Measurements from ENCODE around the gene SCGB3A2. TPM values are rescaled to one million over a fixed set of nuclear protein-coding genes. Genes with fewer than 3 reads are reported as not detected.

The SCGB3A2 gene
- total and polyA plus RNA-seq, 2 of the 8 experiments (the other 6 are each of a cell fraction or from before 2014, with no cell fraction given): 47.1 to 63.6 TPM

DNA sequence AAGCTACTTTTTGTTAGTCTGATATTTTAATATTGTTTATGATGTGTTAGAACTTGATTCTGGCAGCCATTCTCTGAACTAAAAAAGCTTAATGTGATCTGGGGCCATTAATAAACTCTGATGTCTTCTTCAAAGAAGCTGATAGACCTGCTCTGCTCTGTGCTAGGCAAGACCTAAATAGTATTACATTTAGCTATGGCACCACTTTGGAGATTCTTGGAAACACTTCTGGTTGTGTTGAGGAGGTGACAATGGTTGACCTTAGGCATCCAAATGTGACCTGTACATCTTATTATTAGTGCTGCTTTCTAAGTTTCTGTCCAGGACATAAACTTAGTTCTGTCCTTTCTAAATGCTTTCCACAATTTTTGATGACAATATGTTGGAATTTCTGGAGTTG is 21.7 kb upstream of the SCGB3A2 start:
- Histone ChIP-seq H4K91ac (replicated peaks; ENCODE audit: insufficient read length, low read length) (no peak overlapping the region), H2BK15ac (ENCODE audit: low read length) (no peak overlapping the region), H3K4me3 (ENCODE audit: extremely low read depth in 1 of 4, insufficient read depth in 2 of 4, low read depth in 3 of 4, low read length in 4 of 4) (no peak overlapping the region), H3K79me2 (ENCODE audit: control insufficient read depth in 1 of 2, insufficient read depth in 2 of 2, low read length in 2 of 2) (peaks cover 0 to 5% of the 10 kb centered on the region in 2 experiments; a peak in 1 of 4 replicates), H3K4me2 (ENCODE audit: insufficient read depth in 1 of 2, low read depth in 2 of 2, low read length in 2 of 2) (no peak overlapping the region), H2BK20ac (ENCODE audit: low read length) (no peak overlapping the region), H3K9me3 (ENCODE audit: insufficient read depth in 2 of 2, low read depth in 1 of 2, low read length in 1 of 2) (no peaks in the 10 kb centered on the region), H3K27me3 (replicated peaks in 1 of 4; ENCODE audit: control insufficient read depth in 3 of 4, extremely low read depth in 1 of 4, insufficient read depth in 3 of 4, low read length in 3 of 4) (peaks cover 0 to 2% (median 0%) of the 10 kb centered on the region in 4 experiments; a peak in 1 of 7 replicates), H3K18ac (ENCODE audit: extremely low read depth, low read length) (no peak overlapping the region), H3K4me1 (replicated peaks in 1 of 4; ENCODE audit: control insufficient read depth in 3 of 4, insufficient read depth in 4 of 4, low read length in 3 of 4) (peaks cover 2 to 12% (median 12%) of the 10 kb centered on the region in 4 experiments; a peak in 5 of 7 replicates), H3K14ac (ENCODE audit: insufficient read length) (no peak overlapping the region), H3K23me2 (ENCODE audit: low read depth, low read length) (no peaks in the 10 kb centered on the region), H3K27ac (ENCODE audit: low read depth, low read length) (no peak overlapping the region), H2BK12ac (ENCODE audit: low read depth, low read length) (no peak overlapping the region), H2BK5ac (ENCODE audit: low read depth, low read length) (no peak overlapping the region), H3K56ac (replicated peaks; ENCODE audit: insufficient read length, low read depth, low read length) (no peak overlapping the region), H4K20me1 (replicated peaks in 1 of 2; ENCODE audit: control insufficient read depth in 1 of 2, insufficient read depth in 2 of 2, low read length in 2 of 2) (no peaks in the 10 kb centered on the region), H3K9ac (replicated peaks in 1 of 4; ENCODE audit: extremely low read depth in 1 of 4, low read depth in 3 of 4, low read length in 3 of 4) (no peak overlapping the region), H2AK5ac (ENCODE audit: low read depth, low read length) (no peak overlapping the region), H3K23ac (ENCODE audit: insufficient read length) (no peak overlapping the region), H3K36me3 (ENCODE audit: control insufficient read depth in 2 of 4, insufficient read depth in 4 of 4, low read length in 3 of 4) (peaks cover 0 to 10% (median under 1%) of the 10 kb centered on the region in 4 experiments; a peak in 1 of 8 replicates), H4K8ac (ENCODE audit: extremely low read depth, insufficient read depth, low read length) (no peak overlapping the region), H2AFZ (ENCODE audit: low read length) (no peak overlapping the region), H3K79me1 (ENCODE audit: low read depth, low read length) (no peaks in the 10 kb centered on the region), H3K4ac (replicated peaks; ENCODE audit: insufficient read length, low read depth, low read length) (no peak overlapping the region), H4K5ac (ENCODE audit: insufficient read length, low read depth, low read length) (no peak overlapping the region), H2BK120ac (replicated peaks; ENCODE audit: low read depth, low read length) (no peak overlapping the region)
- TF ChIP-seq RAD21 (IDR thresholded peaks at IDR 0.05 in 1 of 2, conservative IDR thresholded peaks at IDR 0.05 in 1 of 2; ENCODE audit: low read depth in 2 of 2, low read length in 2 of 2) (no peak), POLR2AphosphoS5 (IDR thresholded peaks at IDR 0.05; ENCODE audit: low read depth, low read length) (peak; percentile 80), POLR2A (IDR thresholded peaks at IDR 0.05; ENCODE audit: control extremely low read depth in 1 of 2, low read depth in 2 of 2, low read length in 2 of 2) (peak; percentile 72 to 73; a peak in 1 of 3 replicates)
- peak; percentile 32 for FAIRE-seq
- CTCF ChIA-PET (ENCODE audit: partially characterized antibody): interaction anchor here (0.6 to 9.2 kb wide), 12 partner anchors 12 to 1429 kb away, joined by 3 to 126 read pairs (median 6); partner anchors contain the start of gene SCGB3A2
- POLR2A ChIA-PET (ENCODE audit: partially characterized antibody): interaction anchor here (0.7 to 26.7 kb wide), 9 partner anchors 6 to 1921 kb away, joined by 3 to 730 read pairs (median 90); partner anchors contain the start of gene SCGB3A2
- no peak for DNase-seq (ENCODE audit: low read depth in 1 of 2, low spot score in 2 of 2)
